Activated CD4-positive, alpha-beta T cell treated with anti-CD3 and anti-CD28 coated beads, Interleukin-2, Interleukin-4, amounts not matched to agents 100 ng/mL and 50 ng/mL, durations not matched to agents 16 hours and 8 hours (primary cell): Measurements from ENCODE around the gene SH3BP2.
A peak's percentile ranks its signal among the peaks of the same experiment; 100 is the strongest.

Experiments used
- DNase-seq: peaks from one replicate; pipeline ENCODE4 v3.0.0-alpha.2; 2020; ENCODE audit warnings: low spot score

The SH3BP2 gene, protein sequence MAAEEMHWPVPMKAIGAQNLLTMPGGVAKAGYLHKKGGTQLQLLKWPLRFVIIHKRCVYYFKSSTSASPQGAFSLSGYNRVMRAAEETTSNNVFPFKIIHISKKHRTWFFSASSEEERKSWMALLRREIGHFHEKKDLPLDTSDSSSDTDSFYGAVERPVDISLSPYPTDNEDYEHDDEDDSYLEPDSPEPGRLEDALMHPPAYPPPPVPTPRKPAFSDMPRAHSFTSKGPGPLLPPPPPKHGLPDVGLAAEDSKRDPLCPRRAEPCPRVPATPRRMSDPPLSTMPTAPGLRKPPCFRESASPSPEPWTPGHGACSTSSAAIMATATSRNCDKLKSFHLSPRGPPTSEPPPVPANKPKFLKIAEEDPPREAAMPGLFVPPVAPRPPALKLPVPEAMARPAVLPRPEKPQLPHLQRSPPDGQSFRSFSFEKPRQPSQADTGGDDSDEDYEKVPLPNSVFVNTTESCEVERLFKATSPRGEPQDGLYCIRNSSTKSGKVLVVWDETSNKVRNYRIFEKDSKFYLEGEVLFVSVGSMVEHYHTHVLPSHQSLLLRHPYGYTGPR

DNA sequence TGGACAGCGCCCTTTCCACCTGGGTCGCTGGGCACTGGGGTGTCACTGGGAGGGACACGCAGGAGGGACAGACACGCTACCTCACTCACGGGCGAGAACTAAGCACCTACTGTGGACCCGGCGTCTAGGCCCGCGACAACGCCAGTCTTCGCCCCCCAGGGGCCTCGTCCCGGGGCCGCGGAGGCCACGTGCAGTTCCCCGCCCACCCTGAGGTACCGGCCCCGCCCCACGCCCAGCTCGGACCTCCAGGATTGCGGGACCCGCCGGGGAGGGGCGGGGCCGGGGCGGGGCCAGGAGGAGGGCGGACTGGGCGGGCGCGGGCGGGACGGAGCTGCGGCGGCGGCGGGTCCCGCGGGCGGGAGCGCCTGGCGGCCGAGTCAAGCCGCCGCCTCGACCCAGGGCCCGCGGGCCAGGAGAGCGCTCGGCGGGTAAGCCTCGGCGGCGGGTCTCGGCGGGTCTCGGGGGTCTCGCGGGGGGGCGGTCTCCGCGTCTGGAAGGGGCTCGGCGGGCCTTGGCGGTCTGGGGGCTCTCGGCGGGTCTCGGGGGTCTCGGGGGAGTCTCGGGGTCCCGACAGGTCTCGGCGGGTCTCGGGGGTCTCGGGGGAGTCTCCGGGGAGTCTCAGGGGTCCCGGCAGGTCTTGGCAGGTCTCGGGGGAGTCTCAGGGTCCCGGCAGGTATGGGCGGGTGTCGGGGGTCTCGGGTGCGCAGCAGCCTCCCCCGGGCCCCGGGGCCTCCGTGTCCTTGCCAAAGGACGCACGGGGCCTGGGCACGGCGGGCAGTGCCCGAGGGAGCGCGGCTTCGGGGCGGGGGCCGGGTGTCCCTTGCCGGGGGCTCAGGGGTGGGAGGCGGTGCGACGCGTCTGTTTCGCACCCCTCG lies at the start of gene SH3BP2:
Gene SH3BP2 (plus strand): TSS at position 375 of the 875 bp plus-strand sequence. CDS start 27,533 bp downstream, outside the sequence.
- peak; percentile 54 for DNase-seq

DNA sequence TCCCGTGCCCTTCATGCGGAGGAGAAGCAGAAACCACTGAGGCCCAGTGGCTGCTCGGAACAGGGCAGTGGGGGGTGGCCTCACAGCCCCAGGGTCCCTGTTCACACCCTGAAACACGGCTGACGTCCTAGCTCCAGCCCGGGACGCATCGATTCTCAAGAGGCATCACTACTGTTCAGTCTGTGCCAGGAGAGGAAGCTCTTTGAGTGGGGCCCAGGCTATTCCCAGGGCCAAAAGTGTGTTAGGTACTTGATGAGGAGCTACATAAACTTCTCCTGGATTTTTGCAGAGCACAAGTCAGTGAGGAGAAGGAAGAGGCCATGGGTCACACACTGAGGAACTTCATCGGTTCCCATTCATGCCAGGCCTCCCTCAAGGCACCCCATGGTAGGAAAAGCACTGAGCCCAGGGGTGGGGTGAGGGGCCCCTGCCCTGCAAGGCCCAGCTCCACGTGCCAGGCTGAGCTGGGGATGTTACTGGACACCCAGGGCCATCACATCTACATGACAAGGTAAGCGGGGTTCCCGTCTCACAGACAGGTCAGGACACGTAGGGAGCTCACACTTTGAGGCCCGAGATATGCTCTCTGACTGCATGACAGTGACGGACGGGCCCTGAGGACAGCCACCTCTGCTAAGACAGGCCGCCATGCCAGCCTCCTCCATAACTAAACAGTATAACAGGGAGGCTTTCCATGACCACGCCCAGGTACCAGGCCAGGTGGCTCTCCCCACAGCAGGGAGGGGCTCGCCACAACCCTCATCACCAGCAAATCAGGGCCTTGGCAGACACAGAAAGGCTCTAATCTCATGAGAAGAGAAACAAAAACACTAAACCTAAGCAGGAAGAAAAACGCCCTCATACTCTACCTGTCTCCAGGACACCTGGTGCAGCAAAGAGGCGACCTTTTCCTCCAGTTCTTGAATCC lies 49.1 kb upstream of the SH3BP2 start:
- no peak for DNase-seq

DNA sequence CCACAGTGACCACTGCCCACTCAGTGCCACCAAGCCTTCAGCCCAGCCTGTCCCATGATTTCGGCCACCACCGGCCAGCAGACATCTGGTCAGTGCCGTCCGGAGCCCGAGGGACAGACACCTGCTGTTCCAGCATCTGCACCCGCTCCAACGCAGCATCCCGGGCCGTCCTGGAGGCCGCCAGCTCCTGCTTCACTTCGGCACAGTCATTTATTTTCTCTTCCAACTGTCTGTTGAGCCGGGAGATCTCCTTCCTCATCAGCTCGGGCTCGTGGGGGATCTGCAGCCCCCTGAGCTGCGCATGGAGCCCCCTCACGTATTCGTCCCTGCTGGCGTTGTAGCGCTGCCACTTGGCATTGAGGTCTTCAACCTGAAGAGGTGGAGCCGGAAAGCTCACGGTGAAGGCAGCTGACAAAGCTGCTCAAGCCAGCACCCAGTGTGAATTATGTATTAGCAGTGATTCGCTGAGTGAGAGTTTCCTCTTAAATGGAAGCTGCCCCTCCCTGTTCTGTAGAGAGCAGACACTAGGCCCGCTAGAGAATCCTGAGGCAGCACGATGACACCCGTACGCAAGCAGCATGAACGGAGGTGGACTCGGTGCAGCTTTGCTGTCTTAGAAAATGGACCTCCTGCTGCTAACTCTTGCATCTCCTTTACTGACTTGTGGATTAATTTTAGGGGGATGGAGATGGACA lies 48.2 kb upstream of the SH3BP2 start:
- no peak for DNase-seq

DNA sequence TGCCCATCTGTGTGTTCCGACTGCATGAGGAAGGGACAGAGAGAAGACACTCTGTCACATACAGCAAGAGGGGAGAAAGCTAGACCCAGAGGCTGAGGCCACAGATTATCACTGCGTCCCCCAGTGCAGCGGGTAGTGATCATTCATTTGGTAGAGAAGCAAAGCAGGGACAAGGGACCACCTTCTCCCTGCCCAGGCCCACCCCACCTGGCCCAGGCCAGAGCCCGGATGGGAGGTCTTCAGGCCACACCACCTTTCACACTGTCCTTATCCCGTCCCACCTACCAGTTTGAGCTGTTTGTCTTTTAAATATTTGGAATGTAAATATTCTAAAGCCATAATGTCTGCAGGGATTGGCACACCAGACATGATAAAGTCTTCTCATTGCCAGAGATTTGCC lies 47.4 kb upstream of the SH3BP2 start:
- no peak for DNase-seq

DNA sequence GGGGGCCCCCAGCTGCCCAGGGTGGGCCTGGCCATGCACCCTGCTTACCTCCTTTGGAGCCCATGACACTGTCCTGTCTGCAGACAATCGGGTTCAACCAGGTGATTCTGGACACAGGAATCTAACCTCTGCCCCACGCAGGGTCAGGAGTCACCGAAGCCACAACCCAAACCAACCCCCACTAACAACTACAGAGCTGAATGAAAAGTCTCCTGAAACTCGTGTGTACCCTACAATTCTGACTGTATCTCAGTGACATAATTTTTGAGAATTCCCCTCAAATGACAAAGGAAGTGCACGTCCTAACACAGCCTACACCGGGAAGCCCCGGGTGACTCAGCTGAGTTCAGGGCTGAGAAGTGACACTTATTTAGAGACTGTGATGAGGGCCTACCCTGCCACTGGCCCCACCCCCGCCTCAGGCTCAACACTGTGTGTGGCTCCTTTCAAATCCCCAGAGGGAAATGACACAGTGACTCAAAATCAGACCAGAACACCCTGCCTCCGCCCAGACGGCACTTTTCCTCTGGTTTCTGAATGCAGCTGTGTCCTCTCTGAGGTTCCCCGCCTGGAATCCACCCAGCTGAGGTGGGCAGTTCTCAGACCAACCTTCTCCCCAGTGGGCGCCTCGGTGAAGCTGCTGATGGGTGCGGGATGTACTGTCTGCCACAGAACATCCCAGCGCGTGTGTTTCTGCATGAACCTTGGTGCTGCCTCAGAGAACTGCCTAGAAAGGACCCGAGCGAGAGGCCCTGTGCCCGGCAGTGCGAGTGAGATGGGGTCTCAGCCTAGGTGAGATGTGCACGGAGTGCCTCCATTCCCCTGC lies 46.7 kb upstream of the SH3BP2 start:
- peak; percentile 96 for DNase-seq

DNA sequence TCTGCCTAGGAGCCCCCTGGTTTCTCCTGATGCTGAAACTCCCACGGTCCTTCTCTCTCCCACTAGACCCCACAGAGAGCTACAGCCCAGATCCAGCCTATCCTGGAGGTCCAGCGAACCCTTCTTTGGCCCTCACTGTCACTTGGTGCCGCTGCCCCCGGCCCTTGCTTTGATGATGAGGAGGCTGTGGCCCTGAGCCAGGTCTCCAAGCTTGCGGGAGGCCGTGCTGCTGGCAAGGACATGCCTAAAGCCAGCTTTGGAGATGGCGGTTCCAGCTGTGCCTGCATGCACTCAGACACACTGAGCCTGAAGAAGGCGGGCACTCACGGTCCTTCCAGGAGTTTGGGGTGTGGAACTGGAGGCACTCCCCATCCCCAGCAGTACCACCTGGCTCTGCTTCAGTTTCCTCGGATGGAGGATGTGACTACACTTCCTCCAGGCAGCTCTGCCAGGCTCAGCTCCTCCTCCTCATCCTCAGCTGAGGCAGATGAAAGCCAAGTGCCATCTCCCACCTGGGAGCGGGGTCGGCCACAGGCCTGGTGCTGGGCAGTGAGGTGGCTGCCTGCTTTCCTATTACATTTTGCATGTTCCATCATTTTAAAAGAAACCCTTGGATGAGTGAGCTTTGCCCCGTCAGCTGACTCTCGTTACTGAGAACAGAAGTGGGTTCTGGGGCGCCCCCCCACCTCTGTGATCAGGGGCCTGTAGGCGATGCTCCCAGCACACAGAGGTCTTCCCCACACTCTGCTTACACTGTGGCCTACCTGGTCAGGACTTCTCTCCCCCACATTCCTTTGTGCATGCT lies 45.8 kb upstream of the SH3BP2 start:
- peak; percentile 32 for DNase-seq

DNA sequence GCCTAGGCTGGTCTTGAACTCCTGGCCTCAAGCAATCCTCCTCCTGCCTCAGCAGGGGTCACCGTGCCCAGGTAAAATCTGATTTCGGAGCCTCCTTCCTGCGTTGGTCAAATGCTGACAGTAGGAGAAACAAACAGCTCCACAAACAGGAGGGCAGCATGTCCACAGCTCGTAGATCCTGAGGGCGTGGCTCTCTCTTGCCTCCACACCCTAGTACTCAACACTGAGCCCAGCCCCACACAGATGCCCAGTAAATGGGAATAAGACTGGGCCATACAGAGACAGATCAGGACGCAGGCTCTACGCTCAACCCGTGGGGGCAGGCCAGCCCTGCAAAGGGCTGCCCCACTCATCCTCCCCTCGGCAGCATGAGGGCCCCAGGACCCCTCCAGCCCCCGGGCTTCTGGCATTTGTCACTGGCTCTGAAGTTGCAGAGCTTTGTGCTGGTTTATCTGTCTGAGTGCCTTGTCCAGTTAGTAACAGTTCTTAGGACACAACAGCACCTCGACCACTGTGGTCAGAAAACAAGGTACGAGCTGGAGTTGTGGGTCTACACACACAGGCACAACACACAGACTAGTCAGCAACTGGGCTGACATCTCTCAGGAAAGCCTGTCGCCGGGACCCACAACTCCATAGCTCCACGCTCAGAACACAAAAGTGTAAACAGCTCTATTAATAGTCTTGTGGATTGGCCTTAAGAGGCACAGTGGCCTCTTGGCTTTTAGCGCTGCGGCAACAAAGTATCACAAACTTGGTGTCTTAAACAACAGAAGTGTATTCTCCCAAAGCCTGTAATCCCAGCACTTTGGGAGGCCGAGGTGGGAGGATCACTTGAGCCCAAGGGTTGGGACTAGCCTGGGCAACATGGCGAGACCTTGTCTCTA lies 41.9 kb upstream of the SH3BP2 start:
- no peak for DNase-seq

DNA sequence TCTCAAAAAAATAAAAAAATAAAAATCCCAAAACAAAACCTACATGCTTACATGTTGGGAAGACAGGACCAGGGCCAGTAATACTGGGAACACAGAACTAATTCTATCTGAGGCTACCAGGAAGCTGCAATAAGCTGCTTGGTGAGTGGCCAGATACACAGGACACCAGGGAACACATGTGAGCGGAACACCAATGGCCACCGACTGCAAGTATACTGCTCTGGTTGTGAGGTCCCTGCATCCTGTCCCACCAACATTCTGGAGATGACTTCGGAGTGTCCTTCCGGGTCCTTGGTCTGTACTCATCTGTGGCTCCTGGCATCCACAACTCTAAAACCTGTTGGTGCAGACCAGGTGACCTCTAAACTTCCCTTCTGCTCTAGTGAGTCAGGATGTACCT lies 39.4 kb upstream of the SH3BP2 start:
- no peak for DNase-seq

DNA sequence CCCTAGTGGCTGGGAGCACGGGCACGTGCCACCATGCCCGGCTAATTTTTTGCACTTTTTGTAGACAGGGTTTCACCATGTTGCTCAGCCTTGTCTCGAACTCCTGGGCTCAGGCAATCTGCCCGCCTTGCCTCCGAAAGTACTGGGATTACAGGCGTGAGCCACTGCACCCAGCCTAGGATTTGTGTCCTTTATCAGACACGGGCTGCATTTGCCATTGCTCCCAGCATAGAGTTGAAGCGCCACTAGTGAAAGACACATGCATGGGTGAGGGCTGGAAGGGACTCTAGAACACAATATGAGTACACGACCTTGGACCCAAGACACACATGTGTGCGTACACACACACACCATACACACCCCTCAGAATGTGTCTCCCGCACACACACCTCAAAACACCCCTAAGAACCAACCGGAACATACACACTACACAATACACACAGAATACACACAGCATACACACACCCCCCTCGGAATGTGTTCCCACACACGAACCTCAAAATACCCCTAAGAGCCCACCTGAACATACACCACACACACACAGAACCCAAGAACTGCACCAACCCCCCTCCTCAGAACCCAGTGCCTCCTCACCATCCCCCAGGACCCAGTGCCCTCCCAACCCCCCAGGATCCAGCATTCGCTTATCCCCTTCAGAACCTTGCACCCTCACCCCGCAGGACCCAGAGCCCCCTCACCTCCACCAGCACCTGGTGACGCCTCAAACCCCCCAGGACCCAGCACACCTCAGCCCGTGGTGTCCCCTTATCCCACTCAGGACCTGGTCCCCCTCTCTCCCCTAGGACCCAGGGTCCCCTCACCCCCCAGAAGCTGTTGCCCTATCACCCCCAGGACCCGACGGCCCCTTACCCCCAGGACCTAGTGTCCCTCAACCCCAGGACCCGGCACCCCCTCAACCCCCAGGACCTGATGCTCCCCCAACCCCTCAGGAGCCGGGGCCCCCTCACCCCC lies 37.8 kb upstream of the SH3BP2 start:
- no peak for DNase-seq

DNA sequence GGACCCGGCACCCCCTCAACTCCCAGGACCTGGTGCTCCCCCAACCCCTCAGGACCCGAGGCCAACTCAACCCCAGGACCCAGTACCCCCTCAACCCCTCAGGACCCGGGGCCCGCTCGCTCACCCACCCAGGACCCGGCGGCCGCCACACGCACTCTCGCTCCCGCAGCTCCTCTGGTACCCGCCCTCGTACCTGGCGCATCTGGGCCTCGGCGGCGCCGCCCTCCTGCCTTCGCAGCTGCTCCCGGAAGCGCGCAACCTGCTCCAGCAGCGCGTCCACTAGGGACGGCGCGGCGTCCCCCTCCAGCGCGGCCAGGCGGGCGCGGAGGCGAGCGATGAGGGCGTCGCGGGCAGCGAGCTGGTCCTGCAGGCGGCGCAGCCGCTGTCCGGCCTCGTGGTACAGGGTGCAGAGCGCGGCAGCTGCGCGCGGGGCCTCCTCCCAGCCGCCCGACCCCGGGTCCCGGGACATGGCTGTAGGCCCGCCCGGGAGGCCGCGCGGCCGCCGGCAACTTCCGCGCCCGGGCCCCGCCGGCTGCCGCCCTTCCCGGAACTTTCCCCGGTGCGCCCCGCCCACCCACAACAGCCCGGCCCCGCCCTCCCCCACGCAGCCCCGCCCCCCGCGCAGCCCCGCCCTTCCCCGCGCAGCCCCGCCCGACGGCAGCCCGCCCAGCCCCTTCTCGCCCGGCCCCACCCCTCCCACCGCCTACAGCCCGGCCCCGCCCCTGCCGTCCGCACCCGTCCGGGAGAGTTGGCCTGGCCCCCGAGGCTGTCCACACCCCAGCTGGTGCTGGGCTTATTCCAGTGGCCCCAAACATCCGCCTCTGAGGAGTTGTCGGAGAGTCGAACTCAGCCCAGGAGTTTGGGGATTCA lies 36.8 kb upstream of the SH3BP2 start, which contains the start of gene TNIP2:
Gene TNIP2 (minus strand): TSS at position 516 of the 870 bp plus-strand sequence. CDS start 47 bp downstream, at position 469.
- DNase-seq: peak; percentile 81

DNA sequence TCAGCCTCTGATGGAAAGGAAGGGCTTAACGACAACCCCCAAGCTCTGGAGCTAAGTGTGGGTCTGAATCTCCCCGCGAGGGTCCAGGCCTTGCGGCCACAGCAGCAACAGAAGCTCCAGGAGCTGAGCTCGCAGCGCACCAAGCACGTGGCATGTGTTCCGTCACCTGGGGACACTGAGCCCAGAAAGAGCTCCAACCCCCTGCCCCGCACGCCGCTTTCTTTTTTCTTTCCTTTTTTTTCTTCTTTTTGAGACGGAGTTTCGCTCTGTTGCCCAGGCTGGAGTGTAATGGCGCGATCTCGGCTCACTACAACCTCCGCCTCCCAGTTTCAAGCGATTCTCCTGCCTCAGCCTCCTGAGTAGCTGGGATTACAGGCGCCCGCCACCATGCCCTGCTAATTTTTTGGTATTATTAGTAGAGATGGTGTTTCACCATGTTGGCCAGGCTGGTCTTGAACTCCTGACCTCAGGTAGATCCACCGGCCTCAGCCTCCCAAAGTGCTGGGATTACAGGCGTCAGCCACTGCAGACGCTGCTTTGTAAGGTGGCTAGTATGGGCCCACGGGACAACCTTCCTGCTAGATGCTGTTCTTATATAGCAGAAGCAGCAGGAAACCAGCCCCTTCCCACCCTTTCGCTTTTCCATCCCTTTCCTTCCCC lies 36.1 kb upstream of the SH3BP2 start:
- no peak for DNase-seq

DNA sequence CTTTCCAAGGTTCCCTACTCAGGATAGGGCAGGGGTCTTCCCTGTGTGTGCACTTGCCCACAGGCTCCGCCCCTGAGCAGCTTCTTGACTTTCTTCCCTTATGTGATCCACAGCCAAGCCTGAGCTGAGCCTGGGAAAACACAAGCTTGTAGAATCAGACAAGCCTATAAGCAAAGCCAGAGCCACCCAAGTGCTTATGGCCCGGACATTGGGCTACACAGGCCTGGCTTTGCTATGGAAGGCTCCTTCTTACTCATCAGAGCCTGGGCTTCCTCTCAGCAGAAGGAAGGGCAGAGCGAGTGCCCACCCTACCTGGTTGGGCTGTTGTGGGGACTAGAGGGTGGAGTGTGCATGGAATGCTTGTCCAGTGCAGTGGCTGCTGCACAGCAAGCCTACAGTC lies 35.5 kb upstream of the SH3BP2 start:
- no peak for DNase-seq

DNA sequence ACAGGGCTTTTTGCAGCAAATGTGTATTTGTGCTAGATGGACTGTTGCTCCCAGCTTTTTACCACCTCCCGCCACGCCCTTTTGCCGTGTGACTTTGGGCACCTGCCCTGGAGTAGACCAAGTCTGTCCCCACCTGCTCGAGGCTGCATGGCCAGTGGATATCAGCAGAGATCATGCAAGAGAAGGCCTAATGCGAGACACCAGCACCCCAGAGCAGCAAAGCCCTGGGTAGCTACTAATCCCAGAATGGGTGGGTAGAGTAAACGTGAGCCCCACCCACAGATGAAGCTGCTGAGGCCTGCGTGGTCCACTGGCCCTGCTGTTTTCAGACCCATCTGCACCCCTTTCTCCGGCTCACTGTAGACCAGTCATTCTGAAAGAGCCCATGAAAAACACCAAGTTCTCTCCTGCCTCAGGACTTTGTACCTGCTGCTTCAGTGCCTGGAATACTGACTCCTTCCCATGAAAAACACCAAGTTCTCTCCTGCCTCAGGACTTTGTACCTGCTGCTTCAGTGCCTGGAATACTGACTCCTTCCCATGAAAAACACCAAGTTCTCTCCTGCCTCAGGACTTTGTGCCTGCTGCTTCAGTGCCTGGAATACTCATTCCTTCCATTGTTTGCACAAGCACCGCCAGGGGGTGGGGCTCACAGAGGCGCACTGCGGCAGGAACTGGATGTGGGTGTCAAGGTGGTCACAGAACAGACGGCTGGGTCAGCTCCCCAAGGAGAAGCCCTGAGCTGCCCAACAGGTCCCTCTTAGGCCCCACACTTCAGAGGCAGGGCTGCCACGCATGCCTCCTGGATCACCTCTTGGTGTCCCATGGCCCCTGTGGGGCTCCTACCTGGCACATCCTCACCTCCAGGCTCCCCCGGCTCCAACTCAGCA lies 31.6 kb upstream of the SH3BP2 start:
- DNase-seq: no peak

DNA sequence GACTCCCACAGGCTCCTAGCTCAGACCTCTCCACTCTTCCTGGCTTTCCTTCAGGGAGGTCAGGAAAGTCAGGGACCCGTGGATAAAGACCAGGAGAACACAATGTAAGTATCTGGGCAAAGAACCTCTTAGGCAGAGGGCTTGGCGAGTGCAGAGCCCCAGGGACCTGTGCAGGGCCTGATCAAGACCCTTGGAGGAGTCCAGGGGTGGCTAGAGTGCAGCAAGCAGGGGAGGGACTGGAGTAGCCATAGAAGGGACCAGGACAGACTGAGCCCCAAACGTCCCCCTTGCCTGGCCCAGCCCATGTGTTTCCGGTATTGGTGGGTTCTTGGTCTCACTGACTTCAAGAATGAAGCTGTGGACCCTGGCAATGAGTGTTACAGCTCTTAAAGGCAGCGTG lies 30.8 kb upstream of the SH3BP2 start:
- no peak for DNase-seq
